OCI-LY3 (cell line): ENCODE data around the gene CCL8.

Experiments
- H2AFZ ChIP-seq: fragments of 200-600, 300-600 bp; shearing (Covaris generic); 2 replicates; pipeline ENCODE4 v1.6.0; 2014; ENCODE audit warnings: antibody characterized with exemption, low read depth, low read length
- H3K27ac ChIP-seq: fragments of 200-600, 300-600 bp; sonication (generic); 2 replicates; pipeline ENCODE4 v1.5.1; 2014; ENCODE audit warnings: mild to moderate bottlenecking, low read length, moderate library complexity, mixed read lengths
- H3K27me3 ChIP-seq: fragments of 200-600, 300-600 bp; sonication (generic); 2 replicates; pipeline ENCODE4 v1.6.1; 2014; ENCODE audit warnings: low read depth, low read length, mixed read lengths
- H3K36me3 ChIP-seq: fragments of 200-600, 300-600 bp; sonication (generic); replicated peaks from 2 replicates; pipeline ENCODE3; 2014; ENCODE audit warnings: low read depth, low read length, mixed read lengths
- H3K4me1 ChIP-seq: fragments of 300-600, 200-600 bp; sonication (generic); 2 replicates; pipeline ENCODE4 v1.6.1; 2014; ENCODE audit warnings: low read length, mixed read lengths
- H3K4me2 ChIP-seq: fragments of 200-600, 300-600 bp; sonication (generic); 2 replicates; pipeline ENCODE4 v1.6.1; 2014; ENCODE audit warnings: low read length, mixed read lengths
- H3K4me3 ChIP-seq: fragments of 300-600, 200-600 bp; sonication (generic); 2 replicates; pipeline ENCODE4 v1.5.1; 2014; ENCODE audit warnings: antibody characterized with exemption, mild to moderate bottlenecking, low read length, moderate library complexity
- H3K79me2 ChIP-seq: fragments of 300-600, 200-600 bp; shearing (Covaris generic); 2 replicates; pipeline ENCODE4 v1.6.1; 2014; ENCODE audit warnings: mild to moderate bottlenecking, low read length, mixed read lengths
- H3K9ac ChIP-seq: fragments of 300-600, 200-600 bp; shearing (Covaris generic); 2 replicates; pipeline ENCODE4 v1.6.0; 2014; ENCODE audit warnings: mild to moderate bottlenecking, low read length, moderate library complexity
- H3K9me3 ChIP-seq: fragments of 200-600, 300-600 bp; shearing (Covaris generic); 2 replicates; pipeline ENCODE4 v1.6.1; 2014; ENCODE audit warnings: low read length, mixed read lengths; ENCODE audit not compliant: insufficient read depth
- H4K20me1 ChIP-seq: fragments of 200-600, 300-600 bp; sonication (generic); 2 replicates; pipeline ENCODE4 v1.6.1; 2016; ENCODE audit warnings: low read length, mixed read lengths; ENCODE audit not compliant: insufficient read depth
- CTCF ChIP-seq: fragments of 200-600, 300-600 bp; sonication (generic); IDR thresholded peaks from 2 replicates; pipeline ENCODE4 v1.5.1; 2014; ENCODE audit warnings: antibody characterized with exemption, low read length, low read depth
- EZH2phosphoT487 ChIP-seq: fragments of 200-600 bp; shearing (Covaris generic); IDR thresholded peaks from 2 replicates; pipeline ENCODE4 v1.6.1; 2018; ENCODE audit warnings: antibody characterized with exemption, mixed run types, low read depth

CCL8 gene

GRCh38 chr17:34291721-34292348, 27.4 kb upstream of the CCL8 start:
- Histone ChIP-seq H3K27ac (no peak overlapping the region), H3K4me1 (no peaks in the 10 kb centered on the region), H4K20me1 (no peaks in the 10 kb centered on the region), H3K4me3 (no peak overlapping the region), H3K36me3 (no peaks in the 10 kb centered on the region), H3K27me3 (peaks cover 46% of the 10 kb centered on the region), H2AFZ (no peak overlapping the region), H3K4me2 (no peak overlapping the region), H3K79me2 (no peaks in the 10 kb centered on the region), H3K9ac (no peak overlapping the region), H3K9me3 (no peaks in the 10 kb centered on the region)
- TF ChIP-seq EZH2phosphoT487 (no peak), CTCF (no peak)

- Histone ChIP-seq H3K79me2 (no peaks in the 10 kb centered on the region), H3K4me2 (no peak overlapping the region), H3K9ac (no peak overlapping the region), H3K27ac (no peak overlapping the region), H3K36me3 (no peaks in the 10 kb centered on the region), H3K4me1 (0 out of 2 replicates have a peak, but pooled peaks cover 5% of the 10 kb centered on the region), H4K20me1 (no peaks in the 10 kb centered on the region), H3K27me3 (no peaks in the 10 kb centered on the region; the same call in 1 of the 2 replicates), H3K4me3 (no peak overlapping the region), H2AFZ (no peak overlapping the region), H3K9me3 (no peaks in the 10 kb centered on the region)
- TF ChIP-seq EZH2phosphoT487 (no peak), CTCF (no peak)
Measured at GRCh38 chr17:34299027-34299426, 20.2 kb upstream of the CCL8 start.

- Histone ChIP-seq H3K4me2 (no peak overlapping the region), H3K36me3 (no peaks in the 10 kb centered on the region), H3K27ac (no peak overlapping the region), H3K27me3 (no peaks in the 10 kb centered on the region; the same call in 1 of the 2 replicates), H3K9me3 (no peaks in the 10 kb centered on the region), H3K9ac (no peak overlapping the region), H4K20me1 (no peaks in the 10 kb centered on the region), H2AFZ (no peak overlapping the region), H3K4me3 (no peak overlapping the region), H3K4me1 (0 out of 2 replicates have a peak, but pooled peaks cover 5% of the 10 kb centered on the region), H3K79me2 (no peaks in the 10 kb centered on the region)
- TF ChIP-seq EZH2phosphoT487 (no peak), CTCF (no peak)
Measured at GRCh38 chr17:34299956-34300577, 19.2 kb upstream of the CCL8 start.

DNA sequence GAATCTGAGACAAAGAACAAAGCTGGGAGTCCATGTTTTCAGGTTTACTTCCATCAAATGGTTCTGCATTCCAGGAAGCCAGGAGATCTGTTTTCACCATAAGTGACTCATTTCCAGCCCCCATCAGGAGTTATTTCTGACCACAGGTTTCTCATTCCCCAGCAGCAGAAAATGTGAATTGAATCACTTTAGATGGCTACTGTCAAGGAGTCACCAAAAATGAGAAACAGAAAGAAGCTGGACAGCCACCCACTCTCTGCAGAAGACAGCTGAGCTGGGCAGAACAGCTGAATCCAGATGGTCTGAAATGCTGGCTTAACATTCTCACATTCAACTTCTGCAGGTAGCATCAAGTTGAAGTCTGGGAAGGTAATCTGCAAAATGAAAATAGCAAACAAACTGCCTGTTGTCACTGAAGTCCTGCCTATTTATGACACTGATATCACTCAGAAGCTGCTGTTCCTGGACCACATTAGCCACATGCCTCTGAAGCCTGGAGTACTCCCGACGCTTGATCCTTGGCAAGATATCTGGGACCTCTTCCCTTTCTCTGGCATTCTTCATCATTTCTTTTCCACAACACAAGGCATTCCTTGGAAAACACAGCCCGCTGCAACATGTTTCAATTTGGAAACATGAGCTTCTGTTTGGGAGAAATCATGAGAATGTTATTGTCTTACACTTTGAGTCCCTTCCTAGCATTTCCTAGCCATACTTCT, 18.4 kb upstream of the CCL8 start:
- Histone ChIP-seq H3K27me3 (no peaks in the 10 kb centered on the region; the same call in 1 of the 2 replicates), H3K36me3 (no peaks in the 10 kb centered on the region), H3K27ac (no peak overlapping the region), H4K20me1 (no peaks in the 10 kb centered on the region), H3K9ac (no peak overlapping the region), H3K4me3 (no peak overlapping the region), H3K4me2 (no peak overlapping the region), H2AFZ (no peak overlapping the region), H3K4me1 (0 out of 2 replicates have a peak, but pooled peaks cover 5% of the 10 kb centered on the region), H3K79me2 (no peaks in the 10 kb centered on the region), H3K9me3 (no peaks in the 10 kb centered on the region)
- no peak for TF ChIP-seq CTCF
- no peak for TF ChIP-seq EZH2phosphoT487
